ENCODE data around the gene EEF1AKMT4. TPM values are rescaled to one million over a fixed set of nuclear protein-coding genes. Genes with fewer than 3 reads are reported as not detected.

The EEF1AKMT4 gene
- total and polyA plus RNA-seq, 3 donors from 2014 or later = 10.2 to 16.9 (median 15.0) TPM

GRCh38 chr3:184258926-184259325 lies 9.5 kb downstream of the EEF1AKMT4 start:
- no peak for DNase-seq
- no peaks in the 10 kb centered on the region for H3K27me3 ChIP-seq
- TF ChIP-seq, protein P1, sequence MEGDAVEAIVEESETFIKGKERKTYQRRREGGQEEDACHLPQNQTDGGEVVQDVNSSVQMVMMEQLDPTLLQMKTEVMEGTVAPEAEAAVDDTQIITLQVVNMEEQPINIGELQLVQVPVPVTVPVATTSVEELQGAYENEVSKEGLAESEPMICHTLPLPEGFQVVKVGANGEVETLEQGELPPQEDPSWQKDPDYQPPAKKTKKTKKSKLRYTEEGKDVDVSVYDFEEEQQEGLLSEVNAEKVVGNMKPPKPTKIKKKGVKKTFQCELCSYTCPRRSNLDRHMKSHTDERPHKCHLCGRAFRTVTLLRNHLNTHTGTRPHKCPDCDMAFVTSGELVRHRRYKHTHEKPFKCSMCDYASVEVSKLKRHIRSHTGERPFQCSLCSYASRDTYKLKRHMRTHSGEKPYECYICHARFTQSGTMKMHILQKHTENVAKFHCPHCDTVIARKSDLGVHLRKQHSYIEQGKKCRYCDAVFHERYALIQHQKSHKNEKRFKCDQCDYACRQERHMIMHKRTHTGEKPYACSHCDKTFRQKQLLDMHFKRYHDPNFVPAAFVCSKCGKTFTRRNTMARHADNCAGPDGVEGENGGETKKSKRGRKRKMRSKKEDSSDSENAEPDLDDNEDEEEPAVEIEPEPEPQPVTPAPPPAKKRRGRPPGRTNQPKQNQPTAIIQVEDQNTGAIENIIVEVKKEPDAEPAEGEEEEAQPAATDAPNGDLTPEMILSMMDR (IDR thresholded peaks at IDR 0.05) = no peak
- no peak for TF ChIP-seq POLR2A (IDR thresholded peaks at IDR 0.05)
- H3K4me1 ChIP-seq = peaks cover 25% of the 10 kb centered on the region
- H3K36me3 ChIP-seq (ENCODE audit: low read depth, missing control alignments) = no peaks in the 10 kb centered on the region
- no peaks in the 10 kb centered on the region for H3K9me3 ChIP-seq
- 93 to 94% methylated on average over 3 to 5 of the region's 5 CpGs for WGBS, 2 donors
- no peak overlapping the region for H3K27ac ChIP-seq
- H3K4me3 ChIP-seq = no peak overlapping the region
- intact Hi-C loops (cut with DNase I; ENCODE audit: low total_unique reads) = no loop called here

DNA sequence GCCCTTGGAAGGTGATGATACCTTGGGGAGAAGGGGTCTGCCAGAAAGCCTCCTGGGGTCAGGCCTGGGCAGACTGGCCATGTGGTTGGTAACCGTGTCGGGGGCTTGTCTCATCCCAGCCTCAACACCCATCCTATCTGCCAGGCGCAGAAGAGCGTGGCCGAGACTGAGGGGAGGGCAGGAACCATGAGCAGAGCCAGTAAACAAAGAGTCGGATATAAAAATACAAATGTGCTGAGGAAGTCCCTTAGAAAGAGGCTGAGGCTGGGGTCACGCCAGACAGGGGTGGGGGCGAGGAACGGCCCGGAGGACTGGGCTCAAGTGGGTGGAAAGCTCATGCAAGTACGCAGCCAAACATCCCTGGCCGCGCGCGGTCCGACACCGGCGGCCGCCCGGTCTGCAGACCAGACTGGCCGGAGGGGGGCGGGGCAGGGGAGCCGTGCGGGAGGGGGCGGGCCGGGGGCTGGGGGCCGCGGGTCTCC lies 10.0 kb downstream of the EEF1AKMT4 start:
- H3K27ac ChIP-seq = no peak overlapping the region
- intact Hi-C loops (cut with DNase I; ENCODE audit: low total_unique reads) = no loop called here
- no peak for TF ChIP-seq POLR2A (IDR thresholded peaks at IDR 0.05)
- TF ChIP-seq, protein P1 (IDR thresholded peaks at IDR 0.05) = no peak
- no peaks in the 10 kb centered on the region for H3K27me3 ChIP-seq
- H3K9me3 ChIP-seq = no peaks in the 10 kb centered on the region
- no peak overlapping the region for H3K4me3 ChIP-seq
- H3K36me3 ChIP-seq (ENCODE audit: low read depth, missing control alignments) = no peaks in the 10 kb centered on the region
- 11 to 13% methylated on average over 22 to 24 of the region's 28 CpGs for WGBS, 2 donors
- H3K4me1 ChIP-seq = peaks cover 25% of the 10 kb centered on the region
- DNase-seq = no peak

GRCh38 chr3:184259878-184260723 lies 10.6 kb downstream of the EEF1AKMT4 start:
- TF ChIP-seq POLR2A (IDR thresholded peaks at IDR 0.05) = no peak
- TF ChIP-seq, protein P1 (IDR thresholded peaks at IDR 0.05) = no peak
- 1% methylated on average over 27 to 57 of the region's 91 CpGs for WGBS, 2 donors
- no peak overlapping the region for H3K4me3 ChIP-seq
- intact Hi-C loops (cut with DNase I; ENCODE audit: low total_unique reads) = no loop called here
- no peaks in the 10 kb centered on the region for H3K27me3 ChIP-seq
- DNase-seq = peak; percentile 46
- H3K4me1 ChIP-seq = peaks cover 25% of the 10 kb centered on the region
- no peaks in the 10 kb centered on the region for H3K36me3 ChIP-seq (ENCODE audit: low read depth, missing control alignments)
- no peaks in the 10 kb centered on the region for H3K9me3 ChIP-seq
- H3K27ac ChIP-seq = no peak overlapping the region

GRCh38 chr3:184260724-184261269 lies 11.3 kb downstream of the EEF1AKMT4 start:
- H3K27ac ChIP-seq = no peak overlapping the region
- TF ChIP-seq, protein P1 (IDR thresholded peaks at IDR 0.05) = no peak
- TF ChIP-seq POLR2A (IDR thresholded peaks at IDR 0.05) = no peak
- peak overlapping the region; percentile 26 for H3K4me3 ChIP-seq
- H3K9me3 ChIP-seq = no peaks in the 10 kb centered on the region
- no peak for DNase-seq
- intact Hi-C loops (cut with DNase I; ENCODE audit: low total_unique reads) = no loop called here
- H3K27me3 ChIP-seq = no peaks in the 10 kb centered on the region
- no peaks in the 10 kb centered on the region for H3K36me3 ChIP-seq (ENCODE audit: low read depth, missing control alignments)
- 0% methylated on average over 14 to 49 of the region's 49 CpGs for WGBS, 2 donors
- peaks cover 25% of the 10 kb centered on the region for H3K4me1 ChIP-seq
